ENCODE data around the gene INAFM1.

INAFM1 gene

GRCh38 chr19:47272448-47273312, 2.0 kb upstream of the INAFM1 start:
- H3K9me2 ChIP-seq (replicated peaks; ENCODE audit: insufficient read depth, low read length) = no peaks in the 10 kb centered on the region
- H3K79me2 ChIP-seq (ENCODE audit: low read length) = no peaks in the 10 kb centered on the region
- H3K27ac ChIP-seq (ENCODE audit: low read length) = peak overlapping the region; percentile 98; the same call in 1 of the 2 replicates
- no peaks in the 10 kb centered on the region for H3K27me3 ChIP-seq (replicated peaks; ENCODE audit: insufficient read depth, low read length)
- no peaks in the 10 kb centered on the region for H4K20me1 ChIP-seq (ENCODE audit: insufficient read depth, low read length)
- peaks cover 15% of the 10 kb centered on the region; the same call in 1 of the 2 replicates for H3F3A ChIP-seq (ENCODE audit: insufficient read depth, low read length)
- H3K9me3 ChIP-seq (replicated peaks; ENCODE audit: insufficient read depth, low read length) = no peaks in the 10 kb centered on the region
- H3K9ac ChIP-seq (ENCODE audit: low read length) = peak overlapping the region; percentile 100; the same call in 1 of the 2 replicates
- peak overlapping the region; percentile 97 for H3K4me3 ChIP-seq (ENCODE audit: low read length)
- TF ChIP-seq CTCF (IDR thresholded peaks at IDR 0.05; ENCODE audit: low read length) (no peak), EZH2 (optimal IDR thresholded peaks at IDR 0.05; ENCODE audit: low read depth, low read length) (no peak), EZH2phosphoT487 (IDR thresholded peaks at IDR 0.05; ENCODE audit: low read length) (no peak)
- no peaks in the 10 kb centered on the region for H3K4me1 ChIP-seq (ENCODE audit: low read length)
- H2AFZ ChIP-seq (ENCODE audit: low read length) = peak overlapping the region; percentile 52; the same call in 1 of the 2 replicates
- peak overlapping the region; percentile 99; the same call in 1 of the 2 replicates for H3K4me2 ChIP-seq (ENCODE audit: low read depth, low read length)
- DNase-seq = no peak
- no peaks in the 10 kb centered on the region for H3K36me3 ChIP-seq (replicated peaks; ENCODE audit: insufficient read depth, low read length)

DNA sequence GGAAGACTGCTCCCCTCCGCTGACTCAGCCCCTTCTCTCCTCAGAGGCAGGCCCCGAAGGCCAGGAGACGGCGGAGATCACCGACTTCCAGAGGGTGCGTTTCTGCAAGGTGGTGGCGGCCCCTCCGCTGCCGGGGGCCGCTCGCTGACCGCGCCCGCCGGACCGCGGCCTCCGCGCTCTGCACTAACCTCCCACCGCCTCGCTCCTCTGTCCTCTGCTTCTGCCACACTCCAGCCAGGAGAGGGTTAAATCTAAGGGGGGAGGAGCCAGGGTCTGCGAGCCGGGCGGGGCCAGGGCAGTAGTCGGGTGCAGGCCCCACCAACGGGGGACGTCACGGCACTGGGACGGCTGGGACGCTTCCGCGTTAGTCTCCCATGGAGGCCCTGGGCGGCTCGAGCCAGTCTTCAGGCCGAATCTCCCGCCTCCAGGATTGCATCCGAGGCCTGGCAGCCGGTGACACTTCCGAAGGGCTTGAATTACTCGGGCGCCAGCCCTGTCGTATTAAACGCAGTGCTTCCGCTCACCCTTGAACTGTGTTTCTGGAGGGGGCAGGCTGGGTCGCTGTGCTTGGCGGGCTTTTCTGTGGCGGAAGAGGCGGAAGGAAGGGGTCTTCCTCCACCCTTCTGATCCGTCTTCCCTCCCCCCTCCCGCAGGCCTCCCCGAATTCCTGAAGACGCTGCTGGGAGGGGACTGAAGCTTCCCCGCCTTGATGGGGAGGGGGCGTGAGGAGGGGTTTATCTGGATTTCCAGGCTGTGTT, 1.2 kb upstream of the INAFM1 start:
- peak overlapping the region; percentile 97 for H3K4me3 ChIP-seq (ENCODE audit: low read length)
- no peaks in the 10 kb centered on the region for H3K79me2 ChIP-seq (ENCODE audit: low read length)
- no peaks in the 10 kb centered on the region for H3K27me3 ChIP-seq (replicated peaks; ENCODE audit: insufficient read depth, low read length)
- no peaks in the 10 kb centered on the region for H3K9me3 ChIP-seq (replicated peaks; ENCODE audit: insufficient read depth, low read length)
- no peaks in the 10 kb centered on the region for H3K9me2 ChIP-seq (replicated peaks; ENCODE audit: insufficient read depth, low read length)
- no peaks in the 10 kb centered on the region for H3K4me1 ChIP-seq (ENCODE audit: low read length)
- H3K4me2 ChIP-seq (ENCODE audit: low read depth, low read length) = peak overlapping the region; percentile 99
- H3F3A ChIP-seq (ENCODE audit: insufficient read depth, low read length) = peaks cover 15% of the 10 kb centered on the region; the same call in 1 of the 2 replicates
- no peaks in the 10 kb centered on the region for H3K36me3 ChIP-seq (replicated peaks; ENCODE audit: insufficient read depth, low read length)
- H2AFZ ChIP-seq (ENCODE audit: low read length) = peak overlapping the region; percentile 52; the same call in 1 of the 2 replicates
- DNase-seq = peak; percentile 90
- H3K27ac ChIP-seq (ENCODE audit: low read length) = peak overlapping the region; percentile 98
- H4K20me1 ChIP-seq (ENCODE audit: insufficient read depth, low read length) = no peaks in the 10 kb centered on the region
- peak overlapping the region; percentile 100 for H3K9ac ChIP-seq (ENCODE audit: low read length)
- TF ChIP-seq CTCF (IDR thresholded peaks at IDR 0.05; ENCODE audit: low read length) = no peak
- no peak for TF ChIP-seq EZH2 (optimal IDR thresholded peaks at IDR 0.05; ENCODE audit: low read depth, low read length)
- TF ChIP-seq EZH2phosphoT487 (IDR thresholded peaks at IDR 0.05; ENCODE audit: low read length) = no peak

DNA sequence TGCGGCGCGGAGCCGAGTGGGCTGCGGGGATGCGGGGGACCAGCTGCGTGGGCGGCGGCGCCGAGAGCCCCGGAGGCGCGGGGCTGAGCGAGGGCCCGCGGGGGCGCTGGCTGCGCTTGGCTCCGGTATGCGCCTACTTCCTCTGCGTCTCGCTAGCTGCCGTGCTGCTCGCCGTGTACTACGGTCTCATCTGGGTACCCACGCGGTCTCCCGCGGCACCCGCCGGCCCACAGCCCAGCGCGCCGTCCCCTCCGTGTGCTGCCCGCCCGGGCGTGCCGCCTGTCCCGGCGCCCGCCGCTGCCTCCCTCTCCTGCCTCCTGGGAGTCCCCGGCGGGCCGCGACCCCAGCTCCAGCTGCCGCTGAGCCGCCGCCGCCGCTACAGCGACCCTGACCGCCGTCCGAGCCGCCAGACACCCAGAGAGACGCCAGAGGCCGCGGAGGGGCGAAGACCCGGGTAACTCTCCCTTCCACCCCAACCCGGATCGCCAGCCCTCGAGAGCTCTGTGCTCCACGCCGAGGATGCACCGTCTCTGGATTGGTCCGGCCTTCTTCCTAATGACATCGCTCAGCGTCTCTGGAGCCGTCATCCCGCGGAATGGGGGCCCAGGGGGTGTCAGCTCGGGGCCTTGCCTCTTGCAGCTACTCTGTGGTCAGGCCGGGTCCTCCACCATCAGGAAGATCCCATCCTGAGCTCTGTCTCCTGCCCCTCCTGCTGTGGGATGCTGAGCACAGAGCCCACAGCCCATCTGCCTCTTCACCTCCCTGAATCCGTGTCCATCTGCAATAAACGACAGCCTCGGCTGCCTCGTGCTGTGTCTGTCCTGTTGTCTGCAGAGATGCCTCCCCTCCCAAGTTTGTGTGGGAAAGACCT, 441 bp downstream of the INAFM1 start:
- H3F3A ChIP-seq (ENCODE audit: insufficient read depth, low read length) = peaks cover 15% of the 10 kb centered on the region; the same call in 1 of the 2 replicates
- peak overlapping the region; percentile 50; the same call in 1 of the 2 replicates for H3K4me2 ChIP-seq (ENCODE audit: low read depth, low read length)
- H3K4me1 ChIP-seq (ENCODE audit: low read length) = no peaks in the 10 kb centered on the region
- H3K9ac ChIP-seq (ENCODE audit: low read length) = no peak overlapping the region; the same call in 1 of the 2 replicates
- peak overlapping the region; percentile 16; the same call in 1 of the 2 replicates for H3K4me3 ChIP-seq (ENCODE audit: low read length)
- H2AFZ ChIP-seq (ENCODE audit: low read length) = no peak overlapping the region
- no peak overlapping the region for H3K27ac ChIP-seq (ENCODE audit: low read length)
- no peaks in the 10 kb centered on the region for H3K79me2 ChIP-seq (ENCODE audit: low read length)
- no peaks in the 10 kb centered on the region for H3K9me3 ChIP-seq (replicated peaks; ENCODE audit: insufficient read depth, low read length)
- no peaks in the 10 kb centered on the region for H3K36me3 ChIP-seq (replicated peaks; ENCODE audit: insufficient read depth, low read length)
- no peak for TF ChIP-seq EZH2phosphoT487 (IDR thresholded peaks at IDR 0.05; ENCODE audit: low read length)
- TF ChIP-seq CTCF (IDR thresholded peaks at IDR 0.05; ENCODE audit: low read length) = no peak
- no peak for TF ChIP-seq EZH2 (optimal IDR thresholded peaks at IDR 0.05; ENCODE audit: low read depth, low read length)
- no peaks in the 10 kb centered on the region for H4K20me1 ChIP-seq (ENCODE audit: insufficient read depth, low read length)
- no peaks in the 10 kb centered on the region for H3K9me2 ChIP-seq (replicated peaks; ENCODE audit: insufficient read depth, low read length)
- no peak for DNase-seq
- H3K27me3 ChIP-seq (replicated peaks; ENCODE audit: insufficient read depth, low read length) = no peaks in the 10 kb centered on the region

Measured in MM.1S (cell line).